ENCODE measurements around the gene NCAM1.

NCAM1 gene

GRCh38 chr11:113305440-113306336 is 344.5 kb downstream of the NCAM1 start:
- in situ Hi-C loops (cut with MboI; ENCODE audit: low sequenced_read_pairs) = loop anchor here (5.0 to 10.0 kb wide), 2 partner anchors 429 to 492 kb away; no protein-coding TSS in a partner anchor
- H3K4me3 ChIP-seq = no peak overlapping the region
- no peaks in the 10 kb centered on the region for H3K4me1 ChIP-seq
- peaks cover 2% of the 10 kb centered on the region; the same call in 1 of the 2 replicates for H3K27me3 ChIP-seq (ENCODE audit: low read depth)
- H3K36me3 ChIP-seq (replicated peaks) = no peaks in the 10 kb centered on the region
- H3K9me3 ChIP-seq = no peaks in the 10 kb centered on the region
- peak; percentile 4 to 69 for DNase-seq (ENCODE audit: low spot score in 2 of 2)

GRCh38 chr11:113308601-113309000 is 347.4 kb downstream of the NCAM1 start:
- no peaks in the 10 kb centered on the region for H3K36me3 ChIP-seq (replicated peaks)
- DNase-seq (ENCODE audit: low spot score in 2 of 2) = no peak
- no peak overlapping the region for H3K4me3 ChIP-seq
- H3K9me3 ChIP-seq = no peaks in the 10 kb centered on the region
- H3K4me1 ChIP-seq = no peaks in the 10 kb centered on the region
- in situ Hi-C loops (cut with MboI; ENCODE audit: low sequenced_read_pairs) = loop anchor here (5.0 to 10.0 kb wide), 2 partner anchors 426 to 489 kb away; no protein-coding TSS in a partner anchor
- H3K27me3 ChIP-seq (ENCODE audit: low read depth) = 0 out of 2 replicates have a peak, but pooled peaks cover 2% of the 10 kb centered on the region

- in situ Hi-C loops (cut with MboI; ENCODE audit: low sequenced_read_pairs) = loop anchor here (10.0 kb wide), 1 partner anchor 223 kb away; no protein-coding TSS in a partner anchor
- Histone ChIP-seq H3K4me1 (no peaks in the 10 kb centered on the region), H3K4me3 (no peak overlapping the region), H3K27me3 (ENCODE audit: low read depth) (no peaks in the 10 kb centered on the region), H3K9me3 (no peaks in the 10 kb centered on the region), H3K36me3 (replicated peaks) (no peaks in the 10 kb centered on the region)
- no peak for DNase-seq (ENCODE audit: low spot score in 2 of 2)
These were observed 350.3 kb downstream of the NCAM1 start for GRCh38 chr11:113311536-113311935.

- H3K4me3 ChIP-seq = no peak overlapping the region
- no peaks in the 10 kb centered on the region for H3K9me3 ChIP-seq
- in situ Hi-C loops (cut with MboI; ENCODE audit: low sequenced_read_pairs) = loop anchor here (10.0 kb wide), 1 partner anchor 221 kb away; no protein-coding TSS in a partner anchor
- H3K27me3 ChIP-seq (ENCODE audit: low read depth) = no peaks in the 10 kb centered on the region
- DNase-seq (ENCODE audit: low spot score in 2 of 2) = no peak
- no peaks in the 10 kb centered on the region for H3K36me3 ChIP-seq (replicated peaks)
- no peaks in the 10 kb centered on the region for H3K4me1 ChIP-seq
These were observed 352.4 kb downstream of the NCAM1 start for GRCh38 chr11:113313601-113314000.

- no peak for DNase-seq (ENCODE audit: low spot score in 2 of 2)
- Histone ChIP-seq H3K9me3 (no peaks in the 10 kb centered on the region), H3K4me3 (no peak overlapping the region), H3K27me3 (ENCODE audit: low read depth) (no peaks in the 10 kb centered on the region), H3K36me3 (replicated peaks) (no peaks in the 10 kb centered on the region), H3K4me1 (no peaks in the 10 kb centered on the region)
- in situ Hi-C loops (cut with MboI; ENCODE audit: low sequenced_read_pairs) = loop anchor here (10.0 kb wide), 1 partner anchor 221 kb away; no protein-coding TSS in a partner anchor
These were observed 352.8 kb downstream of the NCAM1 start for GRCh38 chr11:113314065-113314388.

- no peak for DNase-seq (ENCODE audit: low spot score in 2 of 2)
- H3K4me3 ChIP-seq = no peak within 1 kb of the TSS
- in situ Hi-C loops (cut with MboI; ENCODE audit: low sequenced_read_pairs) = loop anchor here (10.0 kb wide), 1 partner anchor 220 kb away; no protein-coding TSS in a partner anchor
These were observed 353.4 kb downstream of the NCAM1 start, which contains the start of gene TTC12 for GRCh38 chr11:113314389-113315301. TTC12 (plus strand) TSS chr11:113314583; CDS start chr11:113316258, 1,675 bp downstream.

GRCh38 chr11:113315811-113316210 is 354.6 kb downstream of the NCAM1 start:
- H3K4me1 ChIP-seq = no peaks in the 10 kb centered on the region
- H3K36me3 ChIP-seq (replicated peaks) = no peaks in the 10 kb centered on the region
- H3K4me3 ChIP-seq = no peak overlapping the region
- in situ Hi-C loops (cut with MboI; ENCODE audit: low sequenced_read_pairs) = loop anchor here (10.0 kb wide), 1 partner anchor 219 kb away; no protein-coding TSS in a partner anchor
- H3K27me3 ChIP-seq (ENCODE audit: low read depth) = no peaks in the 10 kb centered on the region
- DNase-seq (ENCODE audit: low spot score in 2 of 2) = no peak
- H3K9me3 ChIP-seq = no peaks in the 10 kb centered on the region

More at GRCh38 chr11:113314389-113315301, 353.4 kb downstream of the NCAM1 start, which contains the start of gene TTC12:
- no peaks in the 10 kb centered on the region for H3K27me3 ChIP-seq (ENCODE audit: low read depth)
- H3K9me3 ChIP-seq = no peaks in the 10 kb centered on the region
- H3K4me1 ChIP-seq = no peaks in the 10 kb centered on the region
- H3K36me3 ChIP-seq (replicated peaks) = no peaks in the 10 kb centered on the region

- no peaks in the 10 kb centered on the region for H3K9me3 ChIP-seq
- no peaks in the 10 kb centered on the region for H3K27me3 ChIP-seq (ENCODE audit: low read depth)
- no peaks in the 10 kb centered on the region for H3K36me3 ChIP-seq (replicated peaks)
- no peaks in the 10 kb centered on the region for H3K4me1 ChIP-seq
- H3K4me3 ChIP-seq = no peak overlapping the region
- in situ Hi-C loops (cut with MboI; ENCODE audit: low sequenced_read_pairs) = loop anchor here (10.0 kb wide), 1 partner anchor 219 kb away; no protein-coding TSS in a partner anchor
- no peak for DNase-seq (ENCODE audit: low spot score in 2 of 2)
These were observed 355.0 kb downstream of the NCAM1 start for GRCh38 chr11:113316256-113316655.

GRCh38 chr11:113317339-113317738 is 356.1 kb downstream of the NCAM1 start:
- Histone ChIP-seq H3K9me3 (no peaks in the 10 kb centered on the region), H3K27me3 (ENCODE audit: low read depth) (no peaks in the 10 kb centered on the region), H3K4me3 (no peak overlapping the region), H3K4me1 (no peaks in the 10 kb centered on the region), H3K36me3 (replicated peaks) (no peaks in the 10 kb centered on the region)
- no peak for DNase-seq (ENCODE audit: low spot score in 2 of 2)
- in situ Hi-C loops (cut with MboI; ENCODE audit: low sequenced_read_pairs) = loop anchor here (10.0 kb wide), 1 partner anchor 217 kb away; no protein-coding TSS in a partner anchor

- DNase-seq (ENCODE audit: low spot score in 2 of 2) = no peak
- Histone ChIP-seq H3K27me3 (ENCODE audit: low read depth) (no peaks in the 10 kb centered on the region), H3K9me3 (no peaks in the 10 kb centered on the region), H3K36me3 (replicated peaks) (no peaks in the 10 kb centered on the region), H3K4me3 (no peak overlapping the region), H3K4me1 (no peaks in the 10 kb centered on the region)
- in situ Hi-C loops (cut with MboI; ENCODE audit: low sequenced_read_pairs) = loop anchor here (10.0 kb wide), 1 partner anchor 216 kb away; no protein-coding TSS in a partner anchor
These were observed 357.9 kb downstream of the NCAM1 start for GRCh38 chr11:113319085-113319484.

- peaks cover 3% of the 10 kb centered on the region; the same call in 1 of the 2 replicates for H3K27me3 ChIP-seq (ENCODE audit: low read depth)
- DNase-seq (ENCODE audit: low spot score in 2 of 2) = no peak
- no peaks in the 10 kb centered on the region for H3K4me1 ChIP-seq
- no peak overlapping the region for H3K4me3 ChIP-seq
- in situ Hi-C loops (cut with MboI; ENCODE audit: low sequenced_read_pairs) = no loop called here
- H3K9me3 ChIP-seq = no peaks in the 10 kb centered on the region
- no peaks in the 10 kb centered on the region for H3K36me3 ChIP-seq (replicated peaks)
These were observed 360.9 kb downstream of the NCAM1 start for GRCh38 chr11:113322158-113322557.

GRCh38 chr11:113324250-113324649 is 363.0 kb downstream of the NCAM1 start:
- no peaks in the 10 kb centered on the region for H3K9me3 ChIP-seq
- in situ Hi-C loops (cut with MboI; ENCODE audit: low sequenced_read_pairs) = no loop called here
- DNase-seq (ENCODE audit: low spot score in 2 of 2) = no peak
- H3K4me1 ChIP-seq = no peaks in the 10 kb centered on the region
- H3K27me3 ChIP-seq (ENCODE audit: low read depth) = peaks cover 3% of the 10 kb centered on the region; the same call in 1 of the 2 replicates
- H3K4me3 ChIP-seq = no peak overlapping the region
- no peaks in the 10 kb centered on the region for H3K36me3 ChIP-seq (replicated peaks)

Data from HAP-1 (cell line).